Esophagus (tissue), 2 donors: Measurements from ENCODE around the gene SEMA4D. TPM values are rescaled to one million over a fixed set of nuclear protein-coding genes. Genes with fewer than 3 reads are reported as not detected.

Source experiments
- H3K27ac ChIP-seq, 2 donors: one replicate each; pipeline ENCODE4 v1.5.1; 2013; ENCODE audit warnings: low read depth in 2 of 2, mild to moderate bottlenecking in 2 of 2, inconsistent platforms in 1 of 2, low read length in 1 of 2, moderate library complexity in 1 of 2
- H3K27me3 ChIP-seq, 2 donors: one replicate each; pipeline ENCODE4 v1.6.1; 2013; ENCODE audit warnings: low read length in 2 of 2, control low read depth in 1 of 2, mild to moderate bottlenecking in 1 of 2; ENCODE audit not compliant: insufficient read depth in 2 of 2, control insufficient read depth in 1 of 2
- H3K36me3 ChIP-seq, 2 donors: one replicate each; pipeline ENCODE4 v1.6.1; 2013; ENCODE audit warnings: low read length in 1 of 2; ENCODE audit not compliant: control insufficient read depth in 2 of 2, insufficient read depth in 2 of 2
- H3K4me1 ChIP-seq, 2 donors: one replicate each; pipeline ENCODE4 v1.6.1; 2013; ENCODE audit warnings: low read length in 1 of 2; ENCODE audit not compliant: control insufficient read depth in 2 of 2, insufficient read depth in 2 of 2
- H3K4me3 ChIP-seq, 2 donors: one replicate each; pipeline ENCODE4 v1.5.1; 2013; ENCODE audit warnings: low read length in 2 of 2, mild to moderate bottlenecking in 2 of 2, low read depth in 1 of 2, moderate library complexity in 1 of 2
- H3K9me3 ChIP-seq, 2 donors: one replicate each; pipeline ENCODE4 v1.6.1; 2013; ENCODE audit warnings: mild to moderate bottlenecking in 2 of 2, low read depth in 1 of 2, low read length in 1 of 2, moderate library complexity in 1 of 2; ENCODE audit not compliant: control insufficient read depth in 2 of 2, insufficient read depth in 1 of 2
- WGBS, 2 donors: extraction: QIAGEN DNeasy Blood & Tissue Kit; methylation state at CpG; one replicate each; pipeline ENCODE4 v1.1.7; 2013; 5-methylcytosine and 5-hydroxymethylcytosine counted together
- polyA plus RNA-seq, 2 donors: library from polyadenylated mRNA; stranded (reverse); fragments of 200-250 nt; gene quantifications; one replicate each; pipeline ENCODE4 v1.2.3, GENCODE V29; 2013
- donor health status: healthy with polysubstance abuse.
- donor health status: Bipolar disorder and iron deficiency.

The SEMA4D gene
- polyA plus RNA-seq, 2 donors = 17.1 to 33.4 TPM

- H3K27ac ChIP-seq = no peak overlapping the region
- H3K27me3 ChIP-seq = no peaks in the 10 kb centered on the region
- no peak overlapping the region for H3K4me3 ChIP-seq
- H3K4me1 ChIP-seq = peaks cover 0 to 5% of the 10 kb centered on the region in 2 donors
- no peaks in the 10 kb centered on the region for H3K36me3 ChIP-seq
- WGBS, 2 donors = 85 to 89% methylated on average over 9 of the region's 9 CpGs
- H3K9me3 ChIP-seq = peaks cover 0 to 2% of the 10 kb centered on the region in 2 donors
Measured at GRCh38 chr9:89538871-89539270, 41.0 kb upstream of the SEMA4D start.

GRCh38 chr9:89537166-89537565, 39.3 kb upstream of the SEMA4D start:
- no peaks in the 10 kb centered on the region for H3K27me3 ChIP-seq
- no peaks in the 10 kb centered on the region for H3K36me3 ChIP-seq
- H3K4me1 ChIP-seq = peaks cover 2% of the 10 kb centered on the region in 2 donors
- H3K4me3 ChIP-seq = no peak overlapping the region
- whole genome bisulfite sequencing, 2 donors = 78 to 84% methylated on average over 4 of the region's 4 CpGs
- H3K9me3 ChIP-seq = peaks cover 0 to 2% of the 10 kb centered on the region in 2 donors
- no peak overlapping the region for H3K27ac ChIP-seq

GRCh38 chr9:89536600-89536999, 38.7 kb upstream of the SEMA4D start:
- H3K36me3 ChIP-seq = no peaks in the 10 kb centered on the region
- peaks cover 0 to 2% of the 10 kb centered on the region in 2 donors for H3K9me3 ChIP-seq
- no peaks in the 10 kb centered on the region for H3K27me3 ChIP-seq
- H3K4me1 ChIP-seq = peaks cover 2 to 3% of the 10 kb centered on the region in 2 donors
- peak overlapping the region in 1 of 2 donors; percentile 9 for H3K27ac ChIP-seq
- 80 to 81% methylated on average over 5 of the region's 5 CpGs for WGBS, 2 donors
- H3K4me3 ChIP-seq = no peak overlapping the region

- H3K27ac ChIP-seq = no peak overlapping the region
Measured at GRCh38 chr9:89536145-89536574, 38.2 kb upstream of the SEMA4D start.

GRCh38 chr9:89535461-89535860, 37.5 kb upstream of the SEMA4D start:
- Histone ChIP-seq H3K9me3 (peaks cover 0 to 2% of the 10 kb centered on the region in 2 donors), H3K27ac (no peak overlapping the region), H3K36me3 (no peaks in the 10 kb centered on the region), H3K4me1 (peaks cover 2 to 3% of the 10 kb centered on the region in 2 donors), H3K27me3 (no peaks in the 10 kb centered on the region), H3K4me3 (no peak overlapping the region)
- WGBS, 2 donors = 91 to 94% methylated on average over 3 of the region's 3 CpGs

More at GRCh38 chr9:89536145-89536574, 38.2 kb upstream of the SEMA4D start:
- Histone ChIP-seq H3K9me3 (peaks cover 0 to 2% of the 10 kb centered on the region in 2 donors), H3K4me1 (peaks cover 2 to 3% of the 10 kb centered on the region in 2 donors), H3K36me3 (no peaks in the 10 kb centered on the region), H3K4me3 (no peak overlapping the region), H3K27me3 (no peaks in the 10 kb centered on the region)
- WGBS, 2 donors = 68 to 77% methylated on average over 5 of the region's 5 CpGs

- Histone ChIP-seq H3K4me1 (peaks cover 2 to 3% of the 10 kb centered on the region in 2 donors), H3K9me3 (peaks cover 0 to 2% of the 10 kb centered on the region in 2 donors), H3K36me3 (no peaks in the 10 kb centered on the region), H3K4me3 (no peak overlapping the region), H3K27me3 (no peaks in the 10 kb centered on the region), H3K27ac (no peak overlapping the region)
- 77 to 84% methylated on average over 13 of the region's 13 CpGs for WGBS, 2 donors
Measured at GRCh38 chr9:89534515-89535287, 36.8 kb upstream of the SEMA4D start.

- Histone ChIP-seq H3K36me3 (no peaks in the 10 kb centered on the region), H3K4me3 (no peak overlapping the region), H3K9me3 (no peaks in the 10 kb centered on the region), H3K4me1 (peaks cover 2 to 3% of the 10 kb centered on the region in 2 donors), H3K27me3 (no peaks in the 10 kb centered on the region), H3K27ac (no peak overlapping the region)
- WGBS, 2 donors = 67 to 68% methylated on average over 10 of the region's 10 CpGs
Measured at GRCh38 chr9:89533411-89534095, 35.6 kb upstream of the SEMA4D start.

GRCh38 chr9:89532944-89533343, 35.0 kb upstream of the SEMA4D start:
- peaks cover 2 to 6% of the 10 kb centered on the region in 2 donors for H3K4me1 ChIP-seq
- WGBS, 2 donors = 95 to 96% methylated on average over 1 of the region's 1 CpG
- no peaks in the 10 kb centered on the region for H3K36me3 ChIP-seq

GRCh38 chr9:89532478-89532877, 34.6 kb upstream of the SEMA4D start:
- H3K36me3 ChIP-seq = no peaks in the 10 kb centered on the region
- no peak overlapping the region for H3K27ac ChIP-seq
- H3K9me3 ChIP-seq = no peaks in the 10 kb centered on the region
- no peaks in the 10 kb centered on the region for H3K27me3 ChIP-seq
- H3K4me1 ChIP-seq = peaks cover 2 to 6% of the 10 kb centered on the region in 2 donors
- 45 to 65% methylated on average over 4 of the region's 4 CpGs for WGBS, 2 donors
- H3K4me3 ChIP-seq = no peak overlapping the region

More at GRCh38 chr9:89532944-89533343, 35.0 kb upstream of the SEMA4D start:
- no peak overlapping the region for H3K4me3 ChIP-seq
- no peaks in the 10 kb centered on the region for H3K9me3 ChIP-seq
- H3K27ac ChIP-seq = no peak overlapping the region
- H3K27me3 ChIP-seq = no peaks in the 10 kb centered on the region
